Peyer's patch (tissue), 4 donors: ENCODE measurements around the gene IL21R.

Experiments
- POLR2A ChIP-seq, 2 donors: fragments of 450-650 bp; IDR thresholded peaks; one replicate each; pipeline ENCODE4 v1.5.1; 2017; ENCODE audit warnings: antibody characterized with exemption in 2 of 2, mild to moderate bottlenecking in 2 of 2, moderate library complexity in 2 of 2
- TF ChIP-seq, protein P1 (sequence below), 6 experiments: fragments of 450-650 bp in 4 of 6; fragments of 200-600 bp in 2 of 6; sonication (generic) in 1 of 6; IDR thresholded peaks; one replicate each; pipeline ENCODE4 v1.5.1; 2017 to 2019; ENCODE audit warnings: antibody characterized with exemption in 6 of 6, mild to moderate bottlenecking in 3 of 6, moderate library complexity in 1 of 6

DNA sequence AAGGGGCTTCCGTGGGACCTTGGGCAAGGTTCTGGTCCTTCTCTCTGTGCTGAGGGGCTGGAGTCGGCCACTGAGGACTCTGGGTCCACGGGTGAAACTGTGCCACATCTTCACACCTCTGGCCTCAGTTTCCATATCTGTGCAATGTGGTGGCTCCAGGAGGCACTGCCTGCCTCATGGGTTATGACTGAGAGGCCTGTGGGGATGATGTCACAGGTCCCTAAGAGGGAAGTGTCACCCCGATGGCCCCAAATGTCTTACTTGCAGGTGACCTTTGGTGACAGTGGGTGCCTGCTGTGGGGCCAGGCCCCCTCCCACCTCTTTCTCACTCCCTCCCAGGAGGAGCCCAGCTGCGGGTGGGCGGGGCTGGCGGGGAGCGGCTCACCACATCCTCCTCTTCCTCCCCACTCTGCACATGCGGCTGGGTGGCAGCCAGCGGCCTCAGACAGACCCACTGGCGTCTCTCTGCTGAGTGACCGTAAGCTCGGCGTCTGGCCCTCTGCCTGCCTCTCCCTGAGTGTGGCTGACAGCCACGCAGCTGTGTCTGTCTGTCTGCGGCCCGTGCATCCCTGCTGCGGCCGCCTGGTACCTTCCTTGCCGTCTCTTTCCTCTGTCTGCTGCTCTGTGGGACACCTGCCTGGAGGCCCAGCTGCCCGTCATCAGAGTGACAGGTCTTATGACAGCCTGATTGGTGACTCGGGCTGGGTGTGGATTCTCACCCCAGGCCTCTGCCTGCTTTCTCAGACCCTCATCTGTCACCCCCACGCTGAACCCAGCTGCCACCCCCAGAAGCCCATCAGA is at the start of gene IL21R:
- TF ChIP-seq, protein P1, sequence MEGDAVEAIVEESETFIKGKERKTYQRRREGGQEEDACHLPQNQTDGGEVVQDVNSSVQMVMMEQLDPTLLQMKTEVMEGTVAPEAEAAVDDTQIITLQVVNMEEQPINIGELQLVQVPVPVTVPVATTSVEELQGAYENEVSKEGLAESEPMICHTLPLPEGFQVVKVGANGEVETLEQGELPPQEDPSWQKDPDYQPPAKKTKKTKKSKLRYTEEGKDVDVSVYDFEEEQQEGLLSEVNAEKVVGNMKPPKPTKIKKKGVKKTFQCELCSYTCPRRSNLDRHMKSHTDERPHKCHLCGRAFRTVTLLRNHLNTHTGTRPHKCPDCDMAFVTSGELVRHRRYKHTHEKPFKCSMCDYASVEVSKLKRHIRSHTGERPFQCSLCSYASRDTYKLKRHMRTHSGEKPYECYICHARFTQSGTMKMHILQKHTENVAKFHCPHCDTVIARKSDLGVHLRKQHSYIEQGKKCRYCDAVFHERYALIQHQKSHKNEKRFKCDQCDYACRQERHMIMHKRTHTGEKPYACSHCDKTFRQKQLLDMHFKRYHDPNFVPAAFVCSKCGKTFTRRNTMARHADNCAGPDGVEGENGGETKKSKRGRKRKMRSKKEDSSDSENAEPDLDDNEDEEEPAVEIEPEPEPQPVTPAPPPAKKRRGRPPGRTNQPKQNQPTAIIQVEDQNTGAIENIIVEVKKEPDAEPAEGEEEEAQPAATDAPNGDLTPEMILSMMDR (IDR thresholded peaks at IDR 0.05) = no peak
- TF ChIP-seq POLR2A (IDR thresholded peaks at IDR 0.05) = peak in 1 of 2 donors; percentile 16
